Panc1 (cell line): ENCODE data around the gene SPNS3. TPM values are rescaled to one million over a fixed set of nuclear protein-coding genes. Genes with fewer than 3 reads are reported as not detected.

ENCODE experiments used
- ATAC-seq: fragments of 200-7000 bp; cut with Tn5 transposase; 2 replicates; pipeline ENCODE4 v1.9.1; 2020; ENCODE audit warnings: mild to moderate bottlenecking, moderate library complexity
- BruUV-seq: library from RNA; stranded (reverse); fragments of 400-500 nt; replicated peaks from 2 replicates; lab custom pipeline; 2021; lab: Mats Ljungman, UMichigan
- CTCF ChIA-PET: fragments of 300-600 bp; sonication (Branson Sonifier 250); formaldehyde crosslinking; loops from one replicate; lab custom pipeline; 2022; ENCODE audit warnings: antibody characterized with exemption; lab: Charles Lee
- POLR2A ChIA-PET: fragments of 300-600 bp; sonication (Branson Sonifier 250); formaldehyde crosslinking; loops from one replicate; lab custom pipeline; 2022; ENCODE audit warnings: antibody characterized with exemption; lab: Charles Lee
- DNase-seq: peaks from one replicate; pipeline ENCODE4 v3.0.0-alpha.2; 2010; ENCODE audit warnings: low read depth, low spot score
- H3K27ac ChIP-seq: 2 replicates; pipeline ENCODE4 v1.5.1; 2011; ENCODE audit warnings: mild to moderate bottlenecking, low read length, inconsistent platforms
- H3K27me3 ChIP-seq: fragments of 200-500 bp; sonication (Bioruptor generic); 2 replicates; pipeline ENCODE4 v1.6.0; 2014; ENCODE audit warnings: low read length, inconsistent platforms; ENCODE audit not compliant: control insufficient read depth, insufficient read depth
- H3K36me3 ChIP-seq: fragments of 200-500 bp; sonication (Bioruptor generic); 2 replicates; pipeline ENCODE4 v1.5.1; 2014; ENCODE audit warnings: inconsistent platforms, mild to moderate bottlenecking, low read length, moderate library complexity; ENCODE audit not compliant: control insufficient read depth, insufficient read depth
- H3K4me1 ChIP-seq: 2 replicates; pipeline ENCODE4 v1.5.1; 2011; ENCODE audit warnings: inconsistent platforms, mild to moderate bottlenecking, low read length, moderate library complexity; ENCODE audit not compliant: control insufficient read depth, insufficient read depth
- H3K4me3 ChIP-seq, 2 experiments: 2 replicates each; pipeline ENCODE4 v1.5.1; 2011 to 2012; ENCODE audit warnings: low read depth in 2 of 2, low read length in 2 of 2, mild to moderate bottlenecking in 2 of 2, inconsistent platforms in 1 of 2, moderate library complexity in 1 of 2
- H3K9me3 ChIP-seq: fragments of 200-500 bp; sonication (Bioruptor generic); 2 replicates; pipeline ENCODE4 v1.5.1; 2014; ENCODE audit warnings: low read depth, mild to moderate bottlenecking, inconsistent platforms, low read length, moderate library complexity; ENCODE audit not compliant: control insufficient read depth, insufficient read depth
- POLR2AphosphoS5 ChIP-seq: IDR thresholded peaks from 2 replicates; pipeline ENCODE4 v1.6.1; 2012; ENCODE audit warnings: mild to moderate bottlenecking, low read depth, low read length, moderate library complexity
- SIN3A ChIP-seq: IDR thresholded peaks from 2 replicates; pipeline ENCODE4 v1.6.1; 2012; ENCODE audit warnings: low read depth, mild to moderate bottlenecking, low read length, moderate library complexity, borderline replicate concordance; ENCODE audit not compliant: insufficient read depth
- TCF7L2 ChIP-seq: IDR thresholded peaks from 2 replicates; pipeline ENCODE4 v1.6.1; 2011; ENCODE audit warnings: mild to moderate bottlenecking, low read depth, low read length, inconsistent platforms
- in situ Hi-C: cut with HindIII; loops from 2 replicates; pipeline ENCODE4 v1.10.0; 2016; ENCODE audit warnings: low sequenced_read_pairs, low pct_unique_long_range_greater_than_20kb
- intact Hi-C: fragments of 100-400 bp; cut with micrococcal nuclease; formaldehyde crosslinking; loops from one replicate; pipeline ENCODE4 v1.10.0; 2022; ENCODE audit not compliant: unreplicated experiment
- total RNA-seq: library from RNA; stranded (reverse); gene quantifications from one replicate; pipeline ENCODE4 v1.2.1, GENCODE V29; 2021; ENCODE audit not compliant: unreplicated experiment
- TF ChIP-seq, protein P1 (sequence below): fragments of 450-650 bp; IDR thresholded peaks from 2 replicates; pipeline ENCODE4 v1.5.1; 2017; ENCODE audit warnings: mild to moderate bottlenecking
- TF ChIP-seq, protein P2 (sequence below), 2 experiments: IDR thresholded peaks; 2 replicates each; pipeline ENCODE4 v1.6.1; 2011 to 2012; ENCODE audit warnings: low read depth in 2 of 2, control low read depth in 1 of 2, low read length in 1 of 2, mild to moderate bottlenecking in 1 of 2, moderate library complexity in 1 of 2; ENCODE audit not compliant: insufficient read depth in 1 of 2

The SPNS3 gene
- total RNA-seq, 1 experiment from 2014 or later: 0.10 TPM

DNA sequence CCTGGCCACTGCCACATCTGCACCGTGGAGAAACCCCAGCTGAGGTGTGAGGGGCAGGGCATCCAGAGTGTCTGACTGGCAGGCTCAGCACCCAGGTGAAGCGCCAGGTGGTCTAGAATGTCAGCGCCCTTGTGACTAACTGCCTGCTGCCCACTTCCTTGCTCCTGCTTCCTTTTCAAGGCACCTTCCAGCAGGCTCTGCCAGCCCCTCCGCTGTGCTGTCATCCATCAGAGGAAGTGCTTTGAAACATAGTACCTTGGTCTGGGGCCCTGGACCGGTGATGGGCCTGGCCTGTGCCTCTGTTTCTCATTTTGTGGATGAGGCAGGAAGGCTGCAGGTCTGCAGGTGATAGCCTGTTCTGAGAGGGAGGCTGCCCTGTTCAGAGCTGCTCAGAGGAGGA lies 70.4 kb downstream of the SPNS3 start:
- CTCF ChIA-PET: no interaction called here
- BruUV-seq: no TSS peak
- H3K4me3 ChIP-seq: no peak overlapping the region
- TF ChIP-seq POLR2AphosphoS5 (no peak), TCF7L2 (no peak), SIN3A (no peak)
- TF ChIP-seq, protein P1, sequence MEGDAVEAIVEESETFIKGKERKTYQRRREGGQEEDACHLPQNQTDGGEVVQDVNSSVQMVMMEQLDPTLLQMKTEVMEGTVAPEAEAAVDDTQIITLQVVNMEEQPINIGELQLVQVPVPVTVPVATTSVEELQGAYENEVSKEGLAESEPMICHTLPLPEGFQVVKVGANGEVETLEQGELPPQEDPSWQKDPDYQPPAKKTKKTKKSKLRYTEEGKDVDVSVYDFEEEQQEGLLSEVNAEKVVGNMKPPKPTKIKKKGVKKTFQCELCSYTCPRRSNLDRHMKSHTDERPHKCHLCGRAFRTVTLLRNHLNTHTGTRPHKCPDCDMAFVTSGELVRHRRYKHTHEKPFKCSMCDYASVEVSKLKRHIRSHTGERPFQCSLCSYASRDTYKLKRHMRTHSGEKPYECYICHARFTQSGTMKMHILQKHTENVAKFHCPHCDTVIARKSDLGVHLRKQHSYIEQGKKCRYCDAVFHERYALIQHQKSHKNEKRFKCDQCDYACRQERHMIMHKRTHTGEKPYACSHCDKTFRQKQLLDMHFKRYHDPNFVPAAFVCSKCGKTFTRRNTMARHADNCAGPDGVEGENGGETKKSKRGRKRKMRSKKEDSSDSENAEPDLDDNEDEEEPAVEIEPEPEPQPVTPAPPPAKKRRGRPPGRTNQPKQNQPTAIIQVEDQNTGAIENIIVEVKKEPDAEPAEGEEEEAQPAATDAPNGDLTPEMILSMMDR: no peak
- TF ChIP-seq, protein P2, sequence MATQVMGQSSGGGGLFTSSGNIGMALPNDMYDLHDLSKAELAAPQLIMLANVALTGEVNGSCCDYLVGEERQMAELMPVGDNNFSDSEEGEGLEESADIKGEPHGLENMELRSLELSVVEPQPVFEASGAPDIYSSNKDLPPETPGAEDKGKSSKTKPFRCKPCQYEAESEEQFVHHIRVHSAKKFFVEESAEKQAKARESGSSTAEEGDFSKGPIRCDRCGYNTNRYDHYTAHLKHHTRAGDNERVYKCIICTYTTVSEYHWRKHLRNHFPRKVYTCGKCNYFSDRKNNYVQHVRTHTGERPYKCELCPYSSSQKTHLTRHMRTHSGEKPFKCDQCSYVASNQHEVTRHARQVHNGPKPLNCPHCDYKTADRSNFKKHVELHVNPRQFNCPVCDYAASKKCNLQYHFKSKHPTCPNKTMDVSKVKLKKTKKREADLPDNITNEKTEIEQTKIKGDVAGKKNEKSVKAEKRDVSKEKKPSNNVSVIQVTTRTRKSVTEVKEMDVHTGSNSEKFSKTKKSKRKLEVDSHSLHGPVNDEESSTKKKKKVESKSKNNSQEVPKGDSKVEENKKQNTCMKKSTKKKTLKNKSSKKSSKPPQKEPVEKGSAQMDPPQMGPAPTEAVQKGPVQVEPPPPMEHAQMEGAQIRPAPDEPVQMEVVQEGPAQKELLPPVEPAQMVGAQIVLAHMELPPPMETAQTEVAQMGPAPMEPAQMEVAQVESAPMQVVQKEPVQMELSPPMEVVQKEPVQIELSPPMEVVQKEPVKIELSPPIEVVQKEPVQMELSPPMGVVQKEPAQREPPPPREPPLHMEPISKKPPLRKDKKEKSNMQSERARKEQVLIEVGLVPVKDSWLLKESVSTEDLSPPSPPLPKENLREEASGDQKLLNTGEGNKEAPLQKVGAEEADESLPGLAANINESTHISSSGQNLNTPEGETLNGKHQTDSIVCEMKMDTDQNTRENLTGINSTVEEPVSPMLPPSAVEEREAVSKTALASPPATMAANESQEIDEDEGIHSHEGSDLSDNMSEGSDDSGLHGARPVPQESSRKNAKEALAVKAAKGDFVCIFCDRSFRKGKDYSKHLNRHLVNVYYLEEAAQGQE (IDR thresholded peaks at IDR 0.05; ENCODE audit: insufficient read depth in 1 of 2, low read depth in 2 of 2, low read length in 1 of 2): no peak
- H3K27me3 ChIP-seq: no peaks in the 10 kb centered on the region
- ATAC-seq (no peak), DNase-seq (no peak)
- POLR2A ChIA-PET: no interaction called here
- H3K27ac ChIP-seq: no peak overlapping the region
- H3K36me3 ChIP-seq: no peaks in the 10 kb centered on the region
- in situ Hi-C loops (no loop called here), intact Hi-C loops (no loop called here)
- H3K4me1 ChIP-seq: no peaks in the 10 kb centered on the region
- H3K9me3 ChIP-seq: no peaks in the 10 kb centered on the region

DNA sequence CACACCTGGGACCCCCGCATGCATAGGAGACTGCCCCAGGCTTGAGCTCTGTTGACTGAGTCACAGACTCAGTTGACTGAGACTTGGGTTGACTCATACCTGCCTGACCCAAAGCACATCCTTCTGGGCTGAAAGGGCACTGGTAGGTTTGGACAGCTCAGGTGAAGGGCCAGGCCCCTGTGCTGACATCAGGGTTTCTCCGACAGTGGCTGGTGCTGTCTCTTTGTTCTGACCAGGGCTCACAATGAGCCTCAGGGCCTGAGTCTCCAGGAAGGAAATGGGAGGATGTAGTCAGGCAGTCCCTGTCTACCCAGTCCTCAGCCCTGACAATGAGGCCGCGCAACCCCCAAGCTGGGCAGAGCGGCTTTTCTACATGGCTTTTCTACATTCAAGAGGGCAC lies 71.4 kb downstream of the SPNS3 start:
- DNase-seq (no peak), ATAC-seq (no peak)
- POLR2A ChIA-PET: no interaction called here
- Histone ChIP-seq H3K4me1 (no peaks in the 10 kb centered on the region), H3K36me3 (no peaks in the 10 kb centered on the region), H3K9me3 (no peaks in the 10 kb centered on the region), H3K27me3 (no peaks in the 10 kb centered on the region), H3K27ac (no peak overlapping the region), H3K4me3 (no peak overlapping the region)
- CTCF ChIA-PET: no interaction called here
- BruUV-seq: no TSS peak
- in situ Hi-C loops: no loop called here
- TF ChIP-seq, protein P2 (IDR thresholded peaks at IDR 0.05; ENCODE audit: insufficient read depth in 1 of 2, low read depth in 2 of 2, low read length in 1 of 2): no peak
- TF ChIP-seq POLR2AphosphoS5: no peak
- intact Hi-C loops: no loop called here
